SK-N-SH treated with all-trans-retinoic acid at 6 μM for 48 hours (cell line): ENCODE results near the gene KIAA1671.

Experiments
- ATAC-seq: fragments of 200-7000 bp; cut with Tn5 transposase; 3 replicates; pipeline ENCODE4 v1.9.1; 2020; ENCODE audit warnings: mild to moderate bottlenecking, moderate library complexity
- ARNTL ChIP-seq: fragments of 450-650 bp; formaldehyde crosslinking; IDR thresholded peaks from 2 replicates; pipeline ENCODE4 v1.5.0; 2020; ENCODE audit warnings: low read depth, mild to moderate bottlenecking, moderate library complexity, borderline replicate concordance
- BACH2 ChIP-seq: fragments of 250-450 bp; sonication (Bioruptor Pico); IDR thresholded peaks from 2 replicates; pipeline ENCODE4 v1.9.0; 2021; ENCODE audit warnings: mild to moderate bottlenecking, borderline replicate concordance
- CSDC2 ChIP-seq: fragments of 250-450 bp; sonication (Bioruptor Pico); IDR thresholded peaks from 2 replicates; pipeline ENCODE4 v1.5.0; 2020; ENCODE audit warnings: mild to moderate bottlenecking, moderate library complexity
- CSRNP3 ChIP-seq: fragments of 250-450 bp; sonication (Bioruptor Pico); IDR thresholded peaks from 2 replicates; pipeline ENCODE4 v1.5.1; 2021; ENCODE audit warnings: mild to moderate bottlenecking, moderate library complexity
- ESRRG ChIP-seq: fragments of 250-450 bp; sonication (Bioruptor Pico); IDR thresholded peaks from 2 replicates; pipeline ENCODE4 v1.6.1; 2021; ENCODE audit warnings: mild to moderate bottlenecking
- GLIS3 ChIP-seq: fragments of 250-450 bp; sonication (Bioruptor Pico); IDR thresholded peaks from 2 replicates; pipeline ENCODE4 v1.5.0; 2020; ENCODE audit warnings: mild to moderate bottlenecking, moderate library complexity
- OSR1 ChIP-seq: fragments of 250-450 bp; sonication (Bioruptor Pico); IDR thresholded peaks from 2 replicates; pipeline ENCODE4 v1.8.0; 2022; ENCODE audit warnings: moderate library complexity, mild to moderate bottlenecking, inconsistent platforms
- PATZ1 ChIP-seq: fragments of 250-450 bp; sonication (Bioruptor Pico); IDR thresholded peaks from 2 replicates; pipeline ENCODE4 v1.8.0; 2020; ENCODE audit warnings: mild to moderate bottlenecking, moderate library complexity, borderline replicate concordance
- POU6F1 ChIP-seq: fragments of 250-450 bp; sonication (Bioruptor Pico); IDR thresholded peaks from 2 replicates; pipeline ENCODE4 v1.8.0; 2021; ENCODE audit warnings: low read depth, mild to moderate bottlenecking, moderate library complexity, borderline replicate concordance
- PPARA ChIP-seq: fragments of 250-450 bp; sonication (Bioruptor Pico); IDR thresholded peaks from 2 replicates; pipeline ENCODE4 v1.5.0; 2020; ENCODE audit warnings: mild to moderate bottlenecking, borderline replicate concordance
- SNAI2 ChIP-seq: fragments of 250-450 bp; sonication (Bioruptor Pico); IDR thresholded peaks from 2 replicates; pipeline ENCODE4 v1.5.0; 2020; ENCODE audit warnings: mild to moderate bottlenecking, moderate library complexity
- TCF4 ChIP-seq: fragments of 250-450 bp; sonication (Bioruptor Pico); IDR thresholded peaks from 2 replicates; pipeline ENCODE4 v1.8.0; 2021; ENCODE audit warnings: mild to moderate bottlenecking, moderate library complexity, borderline replicate concordance
- TOX ChIP-seq: fragments of 250-450 bp; sonication (Bioruptor Pico); IDR thresholded peaks from 2 replicates; pipeline ENCODE4 v1.8.0; 2021; ENCODE audit warnings: mild to moderate bottlenecking, moderate library complexity, borderline replicate concordance
- ZC3H10 ChIP-seq: fragments of 250-450 bp; sonication (Bioruptor Pico); IDR thresholded peaks from 2 replicates; pipeline ENCODE4 v1.5.1; 2021; ENCODE audit warnings: mild to moderate bottlenecking, moderate library complexity
- ZFP3 ChIP-seq: fragments of 250-450 bp; sonication (Bioruptor Pico); IDR thresholded peaks from 2 replicates; pipeline ENCODE4 v1.5.0; 2020; ENCODE audit warnings: mild to moderate bottlenecking, moderate library complexity
- ZNF565 ChIP-seq: fragments of 450-650 bp; formaldehyde crosslinking; conservative IDR thresholded peaks from 2 replicates; pipeline ENCODE4 v1.5.0; 2020; ENCODE audit warnings: low read depth, mild to moderate bottlenecking, moderate library complexity
- ZNF8 ChIP-seq: fragments of 450-650 bp; formaldehyde crosslinking; IDR thresholded peaks from 2 replicates; pipeline ENCODE4 v1.5.0; 2020; ENCODE audit warnings: mild to moderate bottlenecking, moderate library complexity
- TF ChIP-seq, protein P1 (sequence below): fragments of 250-450 bp; sonication (Bioruptor Pico); IDR thresholded peaks from 2 replicates; pipeline ENCODE4 v1.5.0; 2020; ENCODE audit warnings: mild to moderate bottlenecking, moderate library complexity
- TF ChIP-seq, protein P2 (sequence below): fragments of 250-450 bp; sonication (Bioruptor Pico); IDR thresholded peaks from 2 replicates; pipeline ENCODE4 v1.5.1; 2020; ENCODE audit warnings: low read depth, mild to moderate bottlenecking, moderate library complexity

The KIAA1671 gene

GRCh38 chr22:25153961-25154666, 201.6 kb downstream of the KIAA1671 start (continued):
- TF ChIP-seq, protein P1, sequence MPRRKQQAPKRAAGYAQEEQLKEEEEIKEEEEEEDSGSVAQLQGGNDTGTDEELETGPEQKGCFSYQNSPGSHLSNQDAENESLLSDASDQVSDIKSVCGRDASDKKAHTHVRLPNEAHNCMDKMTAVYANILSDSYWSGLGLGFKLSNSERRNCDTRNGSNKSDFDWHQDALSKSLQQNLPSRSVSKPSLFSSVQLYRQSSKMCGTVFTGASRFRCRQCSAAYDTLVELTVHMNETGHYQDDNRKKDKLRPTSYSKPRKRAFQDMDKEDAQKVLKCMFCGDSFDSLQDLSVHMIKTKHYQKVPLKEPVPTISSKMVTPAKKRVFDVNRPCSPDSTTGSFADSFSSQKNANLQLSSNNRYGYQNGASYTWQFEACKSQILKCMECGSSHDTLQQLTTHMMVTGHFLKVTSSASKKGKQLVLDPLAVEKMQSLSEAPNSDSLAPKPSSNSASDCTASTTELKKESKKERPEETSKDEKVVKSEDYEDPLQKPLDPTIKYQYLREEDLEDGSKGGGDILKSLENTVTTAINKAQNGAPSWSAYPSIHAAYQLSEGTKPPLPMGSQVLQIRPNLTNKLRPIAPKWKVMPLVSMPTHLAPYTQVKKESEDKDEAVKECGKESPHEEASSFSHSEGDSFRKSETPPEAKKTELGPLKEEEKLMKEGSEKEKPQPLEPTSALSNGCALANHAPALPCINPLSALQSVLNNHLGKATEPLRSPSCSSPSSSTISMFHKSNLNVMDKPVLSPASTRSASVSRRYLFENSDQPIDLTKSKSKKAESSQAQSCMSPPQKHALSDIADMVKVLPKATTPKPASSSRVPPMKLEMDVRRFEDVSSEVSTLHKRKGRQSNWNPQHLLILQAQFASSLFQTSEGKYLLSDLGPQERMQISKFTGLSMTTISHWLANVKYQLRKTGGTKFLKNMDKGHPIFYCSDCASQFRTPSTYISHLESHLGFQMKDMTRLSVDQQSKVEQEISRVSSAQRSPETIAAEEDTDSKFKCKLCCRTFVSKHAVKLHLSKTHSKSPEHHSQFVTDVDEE: no peak
- TF ChIP-seq, all 23 proteins: peak for 3

- TF ChIP-seq CSRNP3 (CRISPR knock-in tag) (no peak), PPARA (CRISPR knock-in tag) (no peak), ZNF8 (CRISPR knock-in tag) (no peak), ZNF565 (no peak)
- peak; percentile 68 for ATAC-seq
Observed at GRCh38 chr22:25154667-25154999, 202.1 kb downstream of the KIAA1671 start.

DNA sequence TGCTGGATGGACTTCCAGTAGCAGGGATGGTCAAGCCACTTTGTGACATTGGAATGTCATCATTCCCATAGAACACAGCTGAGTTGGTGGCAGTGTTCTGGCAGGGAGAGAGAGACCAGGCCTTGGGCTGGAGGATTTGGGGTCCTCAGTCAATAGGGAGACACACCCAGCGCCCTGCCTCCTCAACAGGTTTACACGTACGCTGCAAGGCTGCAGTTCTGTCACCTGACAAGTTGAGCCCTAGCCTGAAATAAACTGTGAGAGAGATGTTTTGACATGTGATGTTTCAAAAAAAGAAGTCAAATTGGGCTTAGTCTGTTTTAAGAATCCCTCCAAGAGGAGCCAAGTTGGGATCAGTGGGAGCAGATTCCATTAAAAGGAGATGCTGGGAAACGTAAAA, 204.2 kb downstream of the KIAA1671 start:
- no peak for ATAC-seq
- TF ChIP-seq ESRRG (CRISPR knock-in tag) (no peak), ZFP3 (no peak), GLIS3 (CRISPR knock-in tag) (no peak), BACH2 (CRISPR knock-in tag) (no peak), CSRNP3 (CRISPR knock-in tag) (no peak), POU6F1 (CRISPR knock-in tag) (no peak), OSR1 (CRISPR knock-in tag) (no peak), ZC3H10 (no peak), TCF4 (CRISPR knock-in tag) (no peak), TOX (no peak), ZNF8 (CRISPR knock-in tag) (no peak), SNAI2 (CRISPR knock-in tag) (no peak), ZNF565 (no peak), PATZ1 (CRISPR knock-in tag) (no peak), PPARA (CRISPR knock-in tag) (no peak), ARNTL (no peak), CSDC2 (CRISPR knock-in tag) (no peak)
- TF ChIP-seq, protein P2, sequence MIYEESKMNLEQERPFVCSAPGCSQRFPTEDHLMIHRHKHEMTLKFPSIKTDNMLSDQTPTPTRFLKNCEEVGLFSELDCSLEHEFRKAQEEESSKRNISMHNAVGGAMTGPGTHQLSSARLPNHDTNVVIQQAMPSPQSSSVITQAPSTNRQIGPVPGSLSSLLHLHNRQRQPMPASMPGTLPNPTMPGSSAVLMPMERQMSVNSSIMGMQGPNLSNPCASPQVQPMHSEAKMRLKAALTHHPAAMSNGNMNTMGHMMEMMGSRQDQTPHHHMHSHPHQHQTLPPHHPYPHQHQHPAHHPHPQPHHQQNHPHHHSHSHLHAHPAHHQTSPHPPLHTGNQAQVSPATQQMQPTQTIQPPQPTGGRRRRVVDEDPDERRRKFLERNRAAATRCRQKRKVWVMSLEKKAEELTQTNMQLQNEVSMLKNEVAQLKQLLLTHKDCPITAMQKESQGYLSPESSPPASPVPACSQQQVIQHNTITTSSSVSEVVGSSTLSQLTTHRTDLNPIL (CRISPR knock-in tag): no peak
- TF ChIP-seq, protein P1: no peak
